Activated CD4-positive, CD25-positive, alpha-beta regulatory T cell treated with anti-CD3 and anti-CD28 coated beads, Interleukin-2, amount 50 U/mL, for 24 hours (primary cell): ENCODE data around the gene PHACTR1.
A peak's percentile ranks its signal among the peaks of the same experiment; 100 is the strongest.
"Not testable (repeated sequence)": the region's sequence is repeated elsewhere in the genome, so short reads cannot be mapped to it uniquely, and the experiment has no call there.

ENCODE experiments used
- ATAC-seq, 2 donors: fragments of 150-1000 bp; cut with Tn5 transposase; one replicate each; pipeline ENCODE4 v1.10.0; 2021; ENCODE audit warnings: mild to moderate bottlenecking in 1 of 2, moderate library complexity in 1 of 2

Gene PHACTR1

GRCh38 chr6:13299918-13300317 lies 583.4 kb downstream of the PHACTR1 start:
- ATAC-seq: no peak

- ATAC-seq: no peak
These were observed 584.4 kb downstream of the PHACTR1 start for GRCh38 chr6:13300643-13301590.

GRCh38 chr6:13302291-13302690 lies 585.7 kb downstream of the PHACTR1 start:
- ATAC-seq: no peak

- peak; percentile 95 to 96 for ATAC-seq
These were observed 586.4 kb downstream of the PHACTR1 start for GRCh38 chr6:13302751-13303667.

GRCh38 chr6:13303668-13304017 lies 587.1 kb downstream of the PHACTR1 start:
- peak in 1 of 2 donors; percentile 7 for ATAC-seq

GRCh38 chr6:13304101-13304500 lies 587.5 kb downstream of the PHACTR1 start:
- ATAC-seq: no peak

GRCh38 chr6:13304580-13305260 lies 588.2 kb downstream of the PHACTR1 start:
- ATAC-seq: no peak

- no peak for ATAC-seq
These were observed 588.7 kb downstream of the PHACTR1 start for GRCh38 chr6:13305288-13305687.

GRCh38 chr6:13305791-13306190 lies 589.2 kb downstream of the PHACTR1 start:
- ATAC-seq: no peak

GRCh38 chr6:13307508-13307995 lies 591.0 kb downstream of the PHACTR1 start:
- ATAC-seq: no peak

- ATAC-seq: no peak
These were observed 591.8 kb downstream of the PHACTR1 start for GRCh38 chr6:13308332-13308731.

GRCh38 chr6:13311155-13311554 lies 594.6 kb downstream of the PHACTR1 start:
- no peak for ATAC-seq

GRCh38 chr6:13314806-13315205 lies 598.2 kb downstream of the PHACTR1 start:
- ATAC-seq: no peak

- no peak for ATAC-seq
These were observed 599.3 kb downstream of the PHACTR1 start for GRCh38 chr6:13315896-13316295.

- ATAC-seq: no peak
These were observed 602.3 kb downstream of the PHACTR1 start for GRCh38 chr6:13318821-13319220.

GRCh38 chr6:13319891-13320564 lies 603.5 kb downstream of the PHACTR1 start:
- ATAC-seq: no peak

- not testable (repeated sequence) for ATAC-seq
These were observed 609.5 kb downstream of the PHACTR1 start for GRCh38 chr6:13326031-13326586.

GRCh38 chr6:13327691-13328075 lies 611.1 kb downstream of the PHACTR1 start:
- no peak for ATAC-seq

- peak; percentile 86 to 92 for ATAC-seq
These were observed 611.7 kb downstream of the PHACTR1 start, which contains the start of gene TBC1D7 for GRCh38 chr6:13328076-13328874. Gene TBC1D7 (minus strand): TSS chr6:13328537. CDS start chr6:13326898, 1,639 bp downstream.

GRCh38 chr6:13328875-13329183 lies 612.3 kb downstream of the PHACTR1 start:
- no peak for ATAC-seq
